ENCODE measurements around the gene P2RY13. TPM values are rescaled to one million over a fixed set of nuclear protein-coding genes. Genes with fewer than 3 reads are reported as not detected.

The P2RY13 gene
- total RNA-seq (2012; rRNA removed), result not detected in 2 replicates

DNA sequence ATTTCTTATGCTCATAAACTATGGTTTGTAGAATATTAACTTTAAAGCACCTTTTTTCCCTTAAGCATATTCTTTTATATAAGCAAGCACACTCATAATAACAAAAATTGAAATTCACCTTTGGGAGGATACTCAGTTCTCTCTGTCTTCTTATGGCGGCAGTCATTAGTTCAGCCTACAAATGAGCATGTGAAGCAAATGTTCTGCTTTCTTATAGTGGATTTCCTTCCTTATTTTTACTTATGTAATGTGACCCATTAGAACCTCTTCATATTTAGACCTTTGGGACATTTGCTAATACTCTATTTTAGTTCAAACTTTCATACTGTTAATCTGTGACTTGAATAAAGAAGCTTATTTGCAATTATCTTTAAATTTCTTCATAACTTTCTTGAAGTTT lies at the start of gene P2RY13:
TSS of gene P2RY13 (minus strand) at position 187 of the 400 bp plus-strand sequence. CDS start at position 166, 21 bp downstream.
- H3K4me2 ChIP-seq (ENCODE audit: low read length), result no peak within 1 kb of the TSS
- no peaks in the 10 kb centered on the region for H3K36me3 ChIP-seq (ENCODE audit: insufficient read depth, low read length)
- no peak within 1 kb of the TSS for H3K4me3 ChIP-seq (ENCODE audit: low read length)
- no peaks in the 10 kb centered on the region for H3K4me1 ChIP-seq (ENCODE audit: control insufficient read depth, insufficient read depth, low read length)
- H3K9me3 ChIP-seq (replicated peaks; ENCODE audit: low read length), result no peaks in the 10 kb centered on the region
- H3K27me3 ChIP-seq (ENCODE audit: control insufficient read depth, insufficient read depth, low read length), result no peaks in the 10 kb centered on the region
- no peak within 1 kb of the TSS for H3K9ac ChIP-seq (ENCODE audit: low read depth, low read length)

DNA sequence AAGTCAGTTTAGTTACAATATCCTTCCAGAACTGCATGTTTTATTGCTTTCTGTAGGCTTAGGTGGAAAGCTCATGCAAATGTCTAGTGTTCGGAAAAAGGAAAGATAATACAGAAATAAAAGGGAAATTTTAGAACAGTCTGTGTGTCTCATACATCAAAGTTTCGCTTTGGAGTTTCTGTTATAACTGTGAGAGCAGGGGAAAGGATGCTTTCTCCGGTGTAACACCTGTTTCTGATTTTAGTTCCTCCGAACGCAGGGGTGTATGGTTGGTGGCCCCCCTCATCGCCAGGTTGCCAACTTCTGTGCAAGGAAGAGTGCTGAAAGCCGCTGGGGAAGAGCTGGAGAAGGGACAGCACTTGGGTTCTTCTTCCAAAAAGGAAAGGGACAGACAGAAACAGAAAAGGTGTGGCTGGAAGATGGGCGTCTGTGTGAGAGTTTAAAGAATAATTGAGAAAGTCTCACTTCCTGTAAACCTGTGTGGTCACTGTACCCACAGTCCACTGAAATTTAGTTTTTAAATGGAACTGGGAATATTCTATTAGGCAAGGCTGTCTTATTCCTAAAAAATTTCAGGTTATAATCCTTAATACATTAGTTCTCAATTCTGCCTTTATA lies 48.5 kb upstream of the P2RY13 start:
- Histone ChIP-seq H3K27me3 (ENCODE audit: control insufficient read depth, insufficient read depth, low read length) (no peaks in the 10 kb centered on the region), H3K9me3 (replicated peaks; ENCODE audit: low read length) (no peaks in the 10 kb centered on the region), H3K36me3 (ENCODE audit: insufficient read depth, low read length) (no peaks in the 10 kb centered on the region), H3K9ac (ENCODE audit: low read depth, low read length) (no peak overlapping the region), H3K4me1 (ENCODE audit: control insufficient read depth, insufficient read depth, low read length) (no peaks in the 10 kb centered on the region), H3K4me3 (ENCODE audit: low read length) (no peak overlapping the region), H3K4me2 (ENCODE audit: low read length) (no peak overlapping the region)

DNA sequence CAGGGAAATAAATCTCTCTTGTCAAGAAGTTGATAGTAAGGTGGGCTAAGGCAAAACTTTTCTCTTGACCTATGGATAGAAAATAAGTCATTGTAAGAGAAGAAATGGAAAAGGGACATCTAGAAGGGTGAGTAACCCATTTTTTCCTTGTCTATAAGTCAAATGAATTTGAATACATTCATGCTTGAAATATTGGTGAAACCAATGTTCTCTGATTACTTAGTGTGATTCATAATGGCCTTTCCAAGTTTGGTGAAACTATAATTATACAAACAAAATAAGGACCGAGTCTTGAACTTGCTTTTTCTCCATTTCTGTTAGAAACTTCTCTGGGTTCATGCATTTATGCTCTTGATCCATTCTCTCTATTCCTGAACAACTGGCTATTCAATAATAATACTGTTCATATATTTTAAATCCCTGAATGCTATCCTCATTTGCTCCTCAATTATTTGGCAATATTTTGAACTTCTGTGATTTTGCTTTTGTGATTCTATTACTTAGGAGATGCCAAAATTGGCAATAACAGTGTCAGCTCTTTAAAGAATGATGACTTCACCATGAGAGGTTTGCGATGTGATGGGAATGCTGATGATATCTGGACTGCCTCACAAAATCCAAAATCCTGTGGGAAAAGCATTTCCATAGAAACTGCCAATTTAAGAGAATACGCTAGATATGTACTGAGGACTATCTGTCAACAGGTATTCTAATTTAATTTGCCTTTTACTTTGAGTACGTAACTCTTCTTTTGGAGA lies 42.9 kb upstream of the P2RY13 start:
- no peak overlapping the region for H3K9ac ChIP-seq (ENCODE audit: low read depth, low read length)
- H3K4me3 ChIP-seq (ENCODE audit: low read length), result no peak overlapping the region
- H3K36me3 ChIP-seq (ENCODE audit: insufficient read depth, low read length), result no peaks in the 10 kb centered on the region
- peaks cover 13% of the 10 kb centered on the region for H3K4me1 ChIP-seq (ENCODE audit: control insufficient read depth, insufficient read depth, low read length)
- H3K27me3 ChIP-seq (ENCODE audit: control insufficient read depth, insufficient read depth, low read length), result no peaks in the 10 kb centered on the region
- H3K4me2 ChIP-seq (ENCODE audit: low read length), result no peak overlapping the region
- H3K9me3 ChIP-seq (replicated peaks; ENCODE audit: low read length), result no peaks in the 10 kb centered on the region

DNA sequence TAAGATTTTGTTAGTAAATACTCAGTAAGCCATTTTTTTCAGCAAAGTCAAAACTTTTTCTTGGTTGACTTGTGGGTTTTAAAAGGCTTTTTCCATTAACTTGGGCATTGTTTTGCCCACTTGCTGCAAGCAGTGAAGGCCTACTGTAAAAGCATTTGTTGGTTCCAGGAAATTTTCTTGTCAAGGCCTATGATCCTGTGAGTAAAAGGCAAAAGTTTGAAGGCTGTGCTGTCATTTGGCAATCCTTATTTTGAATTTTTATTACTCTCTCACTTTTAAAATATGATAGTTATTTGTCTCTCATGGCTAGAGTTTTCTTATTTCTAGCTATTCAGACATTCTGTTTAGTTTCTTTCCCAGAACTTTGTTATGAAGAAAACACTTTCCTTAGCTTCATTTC lies 42.2 kb upstream of the P2RY13 start:
- Histone ChIP-seq H3K4me1 (ENCODE audit: control insufficient read depth, insufficient read depth, low read length) (peaks cover 13% of the 10 kb centered on the region), H3K27me3 (ENCODE audit: control insufficient read depth, insufficient read depth, low read length) (no peaks in the 10 kb centered on the region), H3K9me3 (replicated peaks; ENCODE audit: low read length) (no peaks in the 10 kb centered on the region), H3K4me2 (ENCODE audit: low read length) (no peak overlapping the region), H3K36me3 (ENCODE audit: insufficient read depth, low read length) (no peaks in the 10 kb centered on the region), H3K4me3 (ENCODE audit: low read length) (no peak overlapping the region), H3K9ac (ENCODE audit: low read depth, low read length) (no peak overlapping the region)

DNA sequence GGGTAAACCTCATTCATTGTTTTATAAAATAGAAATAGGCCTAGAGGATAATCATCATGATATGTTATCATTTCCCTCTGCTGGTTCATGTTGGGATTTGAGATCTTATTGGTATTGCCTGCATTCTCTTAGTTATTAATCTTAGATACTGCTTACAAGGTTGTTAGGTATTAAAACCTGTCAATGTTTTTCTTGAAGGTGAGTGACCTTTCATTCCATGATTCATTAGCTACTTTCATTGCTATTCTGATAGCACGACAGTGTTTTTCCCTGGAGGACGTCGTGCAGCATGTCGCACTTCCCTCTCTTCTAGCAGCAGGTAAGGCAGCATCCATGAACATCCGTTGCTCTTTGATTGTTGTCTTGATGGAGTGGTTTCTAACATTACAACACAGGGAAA lies 38.1 kb upstream of the P2RY13 start:
- Histone ChIP-seq H3K9me3 (replicated peaks; ENCODE audit: low read length) (no peaks in the 10 kb centered on the region), H3K9ac (ENCODE audit: low read depth, low read length) (no peak overlapping the region), H3K36me3 (ENCODE audit: insufficient read depth, low read length) (no peaks in the 10 kb centered on the region), H3K4me1 (ENCODE audit: control insufficient read depth, insufficient read depth, low read length) (peaks cover 12% of the 10 kb centered on the region), H3K4me2 (ENCODE audit: low read length) (no peak overlapping the region), H3K27me3 (ENCODE audit: control insufficient read depth, insufficient read depth, low read length) (no peaks in the 10 kb centered on the region), H3K4me3 (ENCODE audit: low read length) (no peak overlapping the region)

DNA sequence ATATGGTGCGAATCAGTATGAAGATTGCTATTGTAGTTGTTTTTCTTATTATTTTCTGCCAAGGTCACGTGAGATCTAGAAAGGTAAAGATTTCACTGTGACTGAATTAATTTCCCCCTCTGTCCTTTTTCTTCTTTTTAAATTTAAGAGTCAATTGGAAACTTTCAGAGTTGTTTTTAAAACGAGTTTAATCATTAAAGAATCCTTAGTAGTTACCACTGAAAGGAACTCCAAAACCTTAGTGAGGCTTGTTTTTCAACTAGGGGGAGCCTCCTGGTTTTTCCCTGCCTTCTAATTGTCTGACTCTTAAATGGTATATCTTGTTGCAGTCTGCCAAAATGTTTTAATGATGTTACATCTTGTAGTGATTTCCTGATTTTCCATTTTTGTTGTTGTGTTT lies 37.6 kb upstream of the P2RY13 start:
- no peaks in the 10 kb centered on the region for H3K9me3 ChIP-seq (replicated peaks; ENCODE audit: low read length)
- no peaks in the 10 kb centered on the region for H3K27me3 ChIP-seq (ENCODE audit: control insufficient read depth, insufficient read depth, low read length)
- H3K4me2 ChIP-seq (ENCODE audit: low read length), result no peak overlapping the region
- no peak overlapping the region for H3K9ac ChIP-seq (ENCODE audit: low read depth, low read length)
- no peaks in the 10 kb centered on the region for H3K36me3 ChIP-seq (ENCODE audit: insufficient read depth, low read length)
- no peak overlapping the region for H3K4me3 ChIP-seq (ENCODE audit: low read length)
- peaks cover 12% of the 10 kb centered on the region for H3K4me1 ChIP-seq (ENCODE audit: control insufficient read depth, insufficient read depth, low read length)

DNA sequence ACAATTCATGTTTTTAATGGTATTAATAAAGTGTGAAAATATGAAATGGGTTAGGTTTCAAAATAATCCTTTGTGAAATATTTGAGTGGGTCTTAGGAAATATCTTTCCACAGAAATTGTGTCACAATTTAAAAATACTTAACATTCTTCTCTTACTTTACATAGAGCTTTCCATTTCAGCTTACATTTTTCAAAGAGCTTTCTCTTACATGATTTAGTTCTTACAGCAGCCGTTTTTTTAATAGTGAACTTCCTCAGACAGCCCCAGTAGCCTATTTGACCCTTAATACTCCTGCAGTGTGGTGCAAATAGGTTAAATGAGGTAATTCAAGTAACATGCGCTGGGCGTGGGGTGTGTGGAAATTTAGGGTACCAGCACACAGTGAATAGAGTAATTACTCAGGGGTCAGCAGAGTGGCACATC lies 33.4 kb upstream of the P2RY13 start:
- Histone ChIP-seq H3K36me3 (ENCODE audit: insufficient read depth, low read length) (no peaks in the 10 kb centered on the region), H3K9me3 (replicated peaks; ENCODE audit: low read length) (no peaks in the 10 kb centered on the region), H3K4me2 (ENCODE audit: low read length) (no peak overlapping the region), H3K9ac (ENCODE audit: low read depth, low read length) (no peak overlapping the region), H3K27me3 (ENCODE audit: control insufficient read depth, insufficient read depth, low read length) (no peaks in the 10 kb centered on the region), H3K4me3 (ENCODE audit: low read length) (no peak overlapping the region), H3K4me1 (ENCODE audit: control insufficient read depth, insufficient read depth, low read length) (peaks cover 6% of the 10 kb centered on the region)

DNA sequence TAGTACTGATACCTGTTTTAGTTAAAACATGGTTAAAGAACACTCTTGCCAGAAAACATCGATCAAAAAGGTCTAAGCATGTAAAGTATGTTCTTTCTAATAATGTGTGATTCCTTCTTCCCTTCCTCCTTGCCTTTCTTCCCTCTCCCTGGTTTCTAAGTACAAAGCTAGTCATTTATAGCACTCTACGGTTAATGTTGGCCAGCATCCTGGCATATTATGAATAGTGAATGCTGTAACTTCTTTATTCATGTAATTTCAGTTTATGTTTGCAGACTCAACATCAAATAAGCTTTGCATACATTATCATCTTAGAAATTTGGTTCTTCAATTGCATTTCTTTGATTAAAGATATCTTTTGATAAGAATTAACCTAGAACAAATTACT lies 28.1 kb upstream of the P2RY13 start:
- no peak overlapping the region for H3K4me2 ChIP-seq (ENCODE audit: low read length)
- no peaks in the 10 kb centered on the region for H3K27me3 ChIP-seq (ENCODE audit: control insufficient read depth, insufficient read depth, low read length)
- H3K4me3 ChIP-seq (ENCODE audit: low read length), result no peak overlapping the region
- H3K9me3 ChIP-seq (replicated peaks; ENCODE audit: low read length), result no peaks in the 10 kb centered on the region
- H3K4me1 ChIP-seq (ENCODE audit: control insufficient read depth, insufficient read depth, low read length), result peaks cover 10% of the 10 kb centered on the region
- H3K36me3 ChIP-seq (ENCODE audit: insufficient read depth, low read length), result no peaks in the 10 kb centered on the region
- no peak overlapping the region for H3K9ac ChIP-seq (ENCODE audit: low read depth, low read length)

DNA sequence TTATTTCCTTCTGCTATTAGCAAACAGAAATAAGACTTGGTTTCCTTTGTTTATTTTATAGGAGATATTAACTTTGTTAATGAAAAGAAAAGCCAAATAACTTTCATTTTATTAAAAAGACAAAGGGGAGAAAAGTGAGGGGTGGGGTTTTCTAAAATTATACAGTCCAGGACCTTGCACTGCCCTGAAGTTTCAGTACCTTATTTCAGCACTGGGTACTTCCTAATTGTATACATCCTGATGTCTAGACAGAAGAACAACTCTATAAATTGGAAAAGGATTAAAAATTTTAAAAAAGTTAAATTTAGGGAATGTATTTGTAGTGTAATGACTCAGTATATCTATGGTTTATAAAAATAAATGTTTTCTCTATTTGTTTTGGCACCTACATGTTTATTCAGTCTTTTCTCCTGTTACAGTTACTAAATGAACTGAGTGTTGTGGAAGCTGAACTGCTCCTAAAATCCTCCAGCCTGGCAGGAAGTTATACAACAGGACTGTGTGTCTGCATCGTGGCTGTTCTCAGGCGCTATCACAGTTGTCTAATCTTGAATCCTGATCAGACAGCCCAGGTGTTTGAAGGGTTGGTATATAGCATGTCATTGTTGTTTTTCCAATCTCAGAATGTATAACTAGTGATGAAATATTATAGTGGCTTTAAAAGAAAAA lies 27.6 kb upstream of the P2RY13 start:
- H3K4me2 ChIP-seq (ENCODE audit: low read length), result no peak overlapping the region
- H3K36me3 ChIP-seq (ENCODE audit: insufficient read depth, low read length), result no peaks in the 10 kb centered on the region
- no peak overlapping the region for H3K4me3 ChIP-seq (ENCODE audit: low read length)
- no peaks in the 10 kb centered on the region for H3K9me3 ChIP-seq (replicated peaks; ENCODE audit: low read length)
- H3K9ac ChIP-seq (ENCODE audit: low read depth, low read length), result no peak overlapping the region
- H3K4me1 ChIP-seq (ENCODE audit: control insufficient read depth, insufficient read depth, low read length), result peaks cover 5% of the 10 kb centered on the region
- no peaks in the 10 kb centered on the region for H3K27me3 ChIP-seq (ENCODE audit: control insufficient read depth, insufficient read depth, low read length)

DNA sequence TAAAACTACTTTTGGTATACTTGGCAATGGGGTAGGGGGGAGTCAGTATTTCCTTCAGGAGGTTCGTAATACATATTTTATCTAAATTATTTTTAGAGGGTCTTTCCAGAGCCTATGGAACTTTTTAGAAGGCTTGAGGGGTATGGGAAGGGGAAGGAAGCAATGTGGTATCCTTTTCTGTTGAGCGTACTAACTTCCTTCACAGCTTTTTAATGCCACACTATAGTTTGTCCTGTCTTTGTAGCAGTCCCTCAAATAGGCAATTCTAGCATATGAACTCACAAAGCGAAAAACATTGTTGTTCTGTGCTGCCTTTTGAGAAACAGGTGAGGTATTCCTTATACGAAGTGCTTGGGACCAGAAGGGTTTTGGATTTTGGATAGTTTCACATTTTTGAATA lies 22.3 kb upstream of the P2RY13 start:
- Histone ChIP-seq H3K4me2 (ENCODE audit: low read length) (no peak overlapping the region), H3K4me3 (ENCODE audit: low read length) (no peak overlapping the region), H3K4me1 (ENCODE audit: control insufficient read depth, insufficient read depth, low read length) (no peaks in the 10 kb centered on the region), H3K36me3 (ENCODE audit: insufficient read depth, low read length) (no peaks in the 10 kb centered on the region), H3K9ac (ENCODE audit: low read depth, low read length) (no peak overlapping the region), H3K9me3 (replicated peaks; ENCODE audit: low read length) (no peaks in the 10 kb centered on the region), H3K27me3 (ENCODE audit: control insufficient read depth, insufficient read depth, low read length) (no peaks in the 10 kb centered on the region)

DNA sequence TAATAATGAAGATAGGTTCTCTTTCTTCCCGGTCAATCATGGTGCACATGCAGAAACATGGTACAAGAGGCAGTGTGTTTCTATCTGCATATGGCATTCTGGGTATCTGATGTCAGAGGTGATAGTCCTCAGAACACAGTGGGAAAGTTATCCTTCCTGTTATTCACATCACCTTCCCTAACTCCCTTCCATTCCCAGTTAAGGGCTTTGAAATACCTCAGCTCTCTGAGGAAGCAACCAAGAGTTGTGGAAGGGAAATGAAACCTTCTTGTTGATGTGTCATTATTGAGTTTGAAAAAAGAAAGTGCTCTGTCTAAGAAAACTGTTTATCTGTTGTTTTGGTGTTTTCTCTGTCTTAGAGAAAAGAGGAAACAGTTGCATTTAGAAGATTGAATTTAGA lies 21.9 kb upstream of the P2RY13 start:
- H3K4me3 ChIP-seq (ENCODE audit: low read length), result no peak overlapping the region
- no peak overlapping the region for H3K4me2 ChIP-seq (ENCODE audit: low read length)
- no peaks in the 10 kb centered on the region for H3K27me3 ChIP-seq (ENCODE audit: control insufficient read depth, insufficient read depth, low read length)
- no peaks in the 10 kb centered on the region for H3K36me3 ChIP-seq (ENCODE audit: insufficient read depth, low read length)
- H3K9ac ChIP-seq (ENCODE audit: low read depth, low read length), result no peak overlapping the region
- H3K9me3 ChIP-seq (replicated peaks; ENCODE audit: low read length), result no peaks in the 10 kb centered on the region
- peaks cover under 1% of the 10 kb centered on the region for H3K4me1 ChIP-seq (ENCODE audit: control insufficient read depth, insufficient read depth, low read length)

All from skeletal muscle satellite cell (primary cell).